Hepatocyte (in vitro differentiated cells): ENCODE data around the gene ERAS. TPM values are rescaled to one million over a fixed set of nuclear protein-coding genes. Genes with fewer than 3 reads are reported as not detected.
"Not testable (repeated sequence)": the region's sequence is repeated elsewhere in the genome, so short reads cannot be mapped to it uniquely, and the experiment has no call there.

ENCODE experiments used
- DNase-seq: peaks from one replicate; pipeline ENCODE4 v3.0.0-alpha.2; 2016; ENCODE audit warnings: low spot score
- H2AFZ ChIP-seq: fragments of 200-600 bp; sonication (generic); 2 replicates; pipeline ENCODE4 v1.6.0; 2016; ENCODE audit warnings: antibody characterized with exemption, mild to moderate bottlenecking
- H3K27ac ChIP-seq: fragments of 200-600 bp; sonication (generic); 2 replicates; pipeline ENCODE4 v1.5.1; 2016; ENCODE audit warnings: mild to moderate bottlenecking
- H3K27me3 ChIP-seq: fragments of 200-600 bp; sonication (generic); 2 replicates; pipeline ENCODE4 v1.6.1; 2016
- H3K36me3 ChIP-seq: fragments of 200-600 bp; sonication (generic); replicated peaks from 2 replicates; pipeline ENCODE4 v1.5.1; 2016; ENCODE audit warnings: low read depth; ENCODE audit not compliant: insufficient read depth
- H3K4me1 ChIP-seq: fragments of 200-600 bp; sonication (generic); 2 replicates; pipeline ENCODE4 v1.5.1; 2016; ENCODE audit warnings: mild to moderate bottlenecking, moderate library complexity; ENCODE audit not compliant: insufficient read depth
- H3K4me2 ChIP-seq: fragments of 200-600 bp; sonication (generic); 2 replicates; pipeline ENCODE4 v1.6.0; 2016
- H3K4me3 ChIP-seq: fragments of 200-600 bp; sonication (generic); 2 replicates; pipeline ENCODE4 v1.5.1; 2016; ENCODE audit warnings: mild to moderate bottlenecking
- H3K79me2 ChIP-seq: fragments of 200-600 bp; sonication (generic); 2 replicates; pipeline ENCODE4 v1.6.0; 2017; ENCODE audit warnings: mild to moderate bottlenecking
- H3K9me2 ChIP-seq: fragments of 200-600 bp; sonication (generic); replicated peaks from 2 replicates; pipeline ENCODE4 v1.6.0; 2017; ENCODE audit warnings: mild to moderate bottlenecking; ENCODE audit not compliant: insufficient read depth
- H3K9me3 ChIP-seq: fragments of 200-600 bp; sonication (generic); 2 replicates; pipeline ENCODE4 v1.5.1; 2016; ENCODE audit warnings: low read depth, mild to moderate bottlenecking
- H4K20me1 ChIP-seq: fragments of 200-600 bp; sonication (generic); 2 replicates; pipeline ENCODE4 v1.6.0; 2016; ENCODE audit warnings: mild to moderate bottlenecking; ENCODE audit not compliant: insufficient read depth, poor library complexity, severe bottlenecking
- EZH2 ChIP-seq: fragments of 200-600 bp; sonication (generic); IDR thresholded peaks from 2 replicates; pipeline ENCODE4 v1.6.1; 2016; ENCODE audit warnings: antibody characterized with exemption, mild to moderate bottlenecking, borderline replicate concordance
- EZH2phosphoT487 ChIP-seq: fragments of 200-600 bp; sonication (generic); IDR thresholded peaks from one replicate; pipeline ENCODE4 v1.6.1; 2018; ENCODE audit warnings: antibody characterized with exemption, mild to moderate bottlenecking, low read depth, moderate library complexity; ENCODE audit not compliant: unreplicated experiment, severe bottlenecking
- WGBS: methylation state at CpG from one replicate; pipeline ENCODE4 v1.1.6; 2016; ENCODE audit warnings: low lambda C conversion rate; ENCODE audit errors: missing lambda C conversion rate; 5-methylcytosine and 5-hydroxymethylcytosine counted together
- polyA plus RNA-seq: library from polyadenylated mRNA; unstranded; fragments of >200 nt; fragmentation: Nextera tagmentation; extraction: Ambion mirVana; gene quantifications from 2 replicates; pipeline ENCODE4 v1.2.1, GENCODE V29; 2016
- small RNA-seq: library from RNA; depleted of rRNA; stranded (forward); fragments of <200 nt; gene quantifications from one replicate; pipeline ENCODE3, GENCODE V24; 2014
- total RNA-seq: library from RNA; depleted of rRNA; stranded (reverse); fragments of >200 nt; gene quantifications from 2 replicates; pipeline ENCODE4 v1.2.3, GENCODE V29; 2014
- TF ChIP-seq, protein P1 (sequence below): fragments of 200-600 bp; sonication (generic); IDR thresholded peaks from 2 replicates; pipeline ENCODE4 v1.5.1; 2016; ENCODE audit warnings: antibody characterized with exemption, mild to moderate bottlenecking; ENCODE audit not compliant: poor library complexity

ERAS gene
- total and polyA plus RNA-seq, 2 experiments from 2014 or later = 0.47 to 0.65 TPM

DNA sequence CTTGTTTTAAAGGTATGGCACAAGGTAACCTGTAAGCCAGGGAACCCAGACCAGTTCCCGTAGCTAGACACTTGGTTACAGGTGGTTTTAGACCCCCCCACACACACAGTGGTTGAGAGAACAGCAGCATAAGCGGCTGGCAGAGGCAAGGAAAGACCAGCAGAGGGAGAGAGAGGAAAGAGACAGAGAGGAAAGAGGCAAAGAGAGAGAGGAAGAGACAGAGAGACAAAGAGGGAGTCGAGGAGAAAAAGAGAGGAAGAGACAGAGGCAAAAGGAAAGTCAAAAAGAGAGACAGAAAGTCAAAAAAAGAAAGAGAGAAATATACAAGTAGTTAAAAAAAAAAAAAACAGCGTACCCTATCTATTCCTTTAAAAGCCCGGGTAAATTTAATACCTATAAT, 28.6 kb downstream of the ERAS start:
- TF ChIP-seq, protein P1, sequence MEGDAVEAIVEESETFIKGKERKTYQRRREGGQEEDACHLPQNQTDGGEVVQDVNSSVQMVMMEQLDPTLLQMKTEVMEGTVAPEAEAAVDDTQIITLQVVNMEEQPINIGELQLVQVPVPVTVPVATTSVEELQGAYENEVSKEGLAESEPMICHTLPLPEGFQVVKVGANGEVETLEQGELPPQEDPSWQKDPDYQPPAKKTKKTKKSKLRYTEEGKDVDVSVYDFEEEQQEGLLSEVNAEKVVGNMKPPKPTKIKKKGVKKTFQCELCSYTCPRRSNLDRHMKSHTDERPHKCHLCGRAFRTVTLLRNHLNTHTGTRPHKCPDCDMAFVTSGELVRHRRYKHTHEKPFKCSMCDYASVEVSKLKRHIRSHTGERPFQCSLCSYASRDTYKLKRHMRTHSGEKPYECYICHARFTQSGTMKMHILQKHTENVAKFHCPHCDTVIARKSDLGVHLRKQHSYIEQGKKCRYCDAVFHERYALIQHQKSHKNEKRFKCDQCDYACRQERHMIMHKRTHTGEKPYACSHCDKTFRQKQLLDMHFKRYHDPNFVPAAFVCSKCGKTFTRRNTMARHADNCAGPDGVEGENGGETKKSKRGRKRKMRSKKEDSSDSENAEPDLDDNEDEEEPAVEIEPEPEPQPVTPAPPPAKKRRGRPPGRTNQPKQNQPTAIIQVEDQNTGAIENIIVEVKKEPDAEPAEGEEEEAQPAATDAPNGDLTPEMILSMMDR = peak; percentile 32
- TF ChIP-seq EZH2phosphoT487 = no peak
- no peak for TF ChIP-seq EZH2
- no peak for DNase-seq
- no peak overlapping the region for H3K4me2 ChIP-seq

DNA sequence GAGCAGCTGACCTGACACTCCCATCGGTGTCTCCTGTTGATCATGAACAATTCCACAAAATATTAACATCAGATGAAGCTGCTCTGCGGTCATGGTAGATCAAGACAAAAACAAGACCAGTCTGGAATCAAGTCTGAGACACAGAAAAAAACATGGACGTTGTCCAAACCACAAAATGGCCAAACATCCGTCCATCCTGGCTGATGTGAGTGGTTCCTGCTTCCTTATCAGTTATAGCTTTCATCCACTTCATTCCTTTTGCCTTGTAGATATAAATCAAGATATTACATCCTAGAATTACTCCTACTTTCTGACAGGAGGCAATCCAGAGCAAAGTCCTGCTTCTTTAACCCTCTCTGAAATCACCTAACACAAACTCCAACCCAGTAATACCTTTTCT, 37.9 kb downstream of the ERAS start:
- no peaks in the 10 kb centered on the region for H3K9me2 ChIP-seq
- WGBS = 49% methylated on average over 4 of the region's 4 CpGs
- H4K20me1 ChIP-seq = no peaks in the 10 kb centered on the region
- TF ChIP-seq, protein P1 = no peak
- TF ChIP-seq EZH2 = no peak
- TF ChIP-seq EZH2phosphoT487 = no peak
- no peak overlapping the region for H3K4me3 ChIP-seq
- no peak overlapping the region for H2AFZ ChIP-seq
- H3K4me2 ChIP-seq = no peak overlapping the region
- no peaks in the 10 kb centered on the region for H3K4me1 ChIP-seq
- DNase-seq = no peak
- H3K27me3 ChIP-seq = no peaks in the 10 kb centered on the region
- no peak overlapping the region for H3K27ac ChIP-seq
- H3K36me3 ChIP-seq = no peaks in the 10 kb centered on the region
- no peaks in the 10 kb centered on the region for H3K9me3 ChIP-seq
- H3K79me2 ChIP-seq = no peaks in the 10 kb centered on the region

More for the DNA sequence above, 28.6 kb downstream of the ERAS start:
- Histone ChIP-seq H3K36me3 (no peaks in the 10 kb centered on the region), H3K9me2 (no peaks in the 10 kb centered on the region), H3K27ac (no peak overlapping the region), H3K27me3 (no peaks in the 10 kb centered on the region), H3K4me1 (no peaks in the 10 kb centered on the region), H3K79me2 (no peaks in the 10 kb centered on the region), H3K9me3 (no peaks in the 10 kb centered on the region), H2AFZ (no peak overlapping the region), H4K20me1 (no peaks in the 10 kb centered on the region), H3K4me3 (no peak overlapping the region)
- WGBS = 48% methylated on average over 4 of the region's 5 CpGs

DNA sequence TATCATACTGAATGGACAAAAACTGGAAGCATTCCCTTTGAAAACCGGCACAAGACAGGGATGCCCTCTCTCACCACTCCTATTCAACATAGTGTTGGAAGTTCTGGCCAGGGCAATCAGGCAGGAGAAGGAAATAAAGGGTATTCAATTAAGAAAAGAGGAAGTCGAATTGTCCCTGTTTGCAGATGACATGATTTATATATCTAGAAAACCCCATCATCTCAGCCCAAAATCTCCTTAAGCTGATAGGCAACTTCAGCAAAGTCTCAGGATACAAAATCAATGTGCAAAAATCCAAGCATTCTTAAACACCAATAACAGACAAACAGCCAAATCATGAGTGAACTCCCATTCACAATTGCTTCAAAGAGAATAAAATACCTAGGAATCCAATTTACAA, 45.7 kb downstream of the ERAS start:
- not testable (repeated sequence) for H3K36me3 ChIP-seq, H2AFZ ChIP-seq, H3K9me3 ChIP-seq, H4K20me1 ChIP-seq, H3K79me2 ChIP-seq, H3K4me2 ChIP-seq, H3K9me2 ChIP-seq, H3K4me3 ChIP-seq, H3K4me1 ChIP-seq, DNase-seq, H3K27me3 ChIP-seq, H3K27ac ChIP-seq
- WGBS = 84% methylated on average over 2 of the region's 2 CpGs

DNA sequence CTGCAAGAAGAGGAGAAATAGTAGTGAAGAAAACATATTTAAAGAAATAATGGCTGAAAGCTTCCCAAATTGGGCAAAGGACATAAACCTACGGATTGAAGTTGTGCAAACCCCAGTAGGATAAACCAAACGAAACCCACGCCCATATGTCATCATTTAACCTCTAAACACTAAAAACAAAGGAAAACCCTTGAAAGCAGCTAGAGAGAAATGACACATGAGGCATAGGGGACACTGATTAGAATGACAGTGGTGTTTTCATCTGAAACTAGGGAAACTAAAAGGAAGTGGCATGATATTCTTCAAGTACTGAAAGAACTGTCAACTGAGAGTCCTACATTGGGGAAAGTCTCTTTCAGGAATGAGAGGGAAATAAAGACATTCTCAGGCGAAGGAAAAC, 50.6 kb downstream of the ERAS start:
- H2AFZ ChIP-seq, H3K36me3 ChIP-seq, H3K9me2 ChIP-seq, H4K20me1 ChIP-seq, H3K27me3 ChIP-seq, H3K9me3 ChIP-seq, H3K27ac ChIP-seq, H3K79me2 ChIP-seq, DNase-seq, H3K4me3 ChIP-seq, H3K4me1 ChIP-seq, H3K4me2 ChIP-seq: not testable (repeated sequence)
- 58% methylated on average over 4 of the region's 4 CpGs for WGBS

Small RNA genes lying within 50 kb of the gene (small RNA-seq; reads per million reads assigned to genes)
- not detected for gene RNU6-29P

Other genes with a start within 250 kb of the ERAS start
- gene WDR13, start 229.0 kb upstream of the ERAS start, total RNA-seq = 76.9 and 117 TPM in 2 replicates
- gene WDR13, start 229.0 kb upstream of the ERAS start, polyA plus RNA-seq = 158 and 167 TPM in 2 replicates
- 0.32 TPM in 1 of 2 replicates, not detected in the other for gene WAS, start 142.7 kb upstream of the ERAS start, total RNA-seq
- gene WAS, start 142.7 kb upstream of the ERAS start, polyA plus RNA-seq = 0.73 and 2.4 TPM in 2 replicates
- gene SUV39H1, start 129.8 kb upstream of the ERAS start, total RNA-seq = 2.9 and 3.1 TPM in 2 replicates
- gene SUV39H1, start 129.8 kb upstream of the ERAS start, polyA plus RNA-seq = 5.3 and 9.1 TPM in 2 replicates
- 2.4 TPM in 1 of 2 replicates, not detected in the other for gene GLOD5, start 64.8 kb upstream of the ERAS start, total RNA-seq
- gene GLOD5, start 64.8 kb upstream of the ERAS start, polyA plus RNA-seq = not detected in 2 replicates
- not detected in 2 replicates for gene GATA1, start 39.9 kb upstream of the ERAS start, total RNA-seq
- 0.13 TPM in 1 of 2 replicates, not detected in the other for gene GATA1, start 39.9 kb upstream of the ERAS start, polyA plus RNA-seq
- 66.5 and 68.9 TPM in 2 replicates for gene HDAC6, start 24.4 kb upstream of the ERAS start, total RNA-seq
- 96.3 and 115 TPM in 2 replicates for gene HDAC6, start 24.4 kb upstream of the ERAS start, polyA plus RNA-seq
- gene PCSK1N, start 9.1 kb downstream of the ERAS start, total RNA-seq = 39.0 and 45.8 TPM in 2 replicates
- 97.0 and 97.7 TPM in 2 replicates for gene PCSK1N, start 9.1 kb downstream of the ERAS start, polyA plus RNA-seq
- gene TIMM17B, start 71.3 kb downstream of the ERAS start, total RNA-seq = 42.5 and 56.7 TPM in 2 replicates
- gene TIMM17B, start 71.3 kb downstream of the ERAS start, polyA plus RNA-seq = 113 and 132 TPM in 2 replicates
- 33.8 and 35.3 TPM in 2 replicates for gene PQBP1, start 71.4 kb downstream of the ERAS start, total RNA-seq
- gene PQBP1, start 71.4 kb downstream of the ERAS start, polyA plus RNA-seq = 82.9 and 87.6 TPM in 2 replicates
- gene SLC35A2, start 85.1 kb downstream of the ERAS start, total RNA-seq = 40.8 and 49.5 TPM in 2 replicates
- gene SLC35A2, start 85.1 kb downstream of the ERAS start, polyA plus RNA-seq = 82.4 and 95.9 TPM in 2 replicates
- gene PIM2, start 92.5 kb downstream of the ERAS start, total RNA-seq = 7.0 and 11.5 TPM in 2 replicates
- 16.8 and 17.2 TPM in 2 replicates for gene PIM2, start 92.5 kb downstream of the ERAS start, polyA plus RNA-seq
- gene OTUD5, start 131.1 kb downstream of the ERAS start, total RNA-seq = 27.7 and 32.5 TPM in 2 replicates
- gene OTUD5, start 131.1 kb downstream of the ERAS start, polyA plus RNA-seq = 49.9 and 51.2 TPM in 2 replicates
- 0.64 and 0.87 TPM in 2 replicates for gene KCND1, start 145.3 kb downstream of the ERAS start, total RNA-seq
- gene KCND1, start 145.3 kb downstream of the ERAS start, polyA plus RNA-seq = 2.0 and 3.2 TPM in 2 replicates
- gene GRIPAP1, start 175.8 kb downstream of the ERAS start, total RNA-seq = 17.8 and 20.2 TPM in 2 replicates
- 30.6 and 31.4 TPM in 2 replicates for gene GRIPAP1, start 175.8 kb downstream of the ERAS start, polyA plus RNA-seq
- gene TFE3, start 216.8 kb downstream of the ERAS start, total RNA-seq = 37.0 and 38.3 TPM in 2 replicates
- gene TFE3, start 216.8 kb downstream of the ERAS start, polyA plus RNA-seq = 59.8 and 80.0 TPM in 2 replicates
- 5.1 and 7.0 TPM in 2 replicates for gene CCDC120, start 232.5 kb downstream of the ERAS start, total RNA-seq
- gene CCDC120, start 232.5 kb downstream of the ERAS start, polyA plus RNA-seq = 19.1 and 19.3 TPM in 2 replicates
- gene PRAF2, start 247.5 kb downstream of the ERAS start, total RNA-seq = 4.1 and 6.7 TPM in 2 replicates
- 59.7 and 76.9 TPM in 2 replicates for gene PRAF2, start 247.5 kb downstream of the ERAS start, polyA plus RNA-seq